Measurements from ENCODE around the gene STK11IP. TPM values are rescaled to one million over a fixed set of nuclear protein-coding genes. Genes with fewer than 3 reads are reported as not detected.

The STK11IP gene
- polyA plus RNA-seq, 1 donor from 2014 or later, result 54.9 TPM

DNA sequence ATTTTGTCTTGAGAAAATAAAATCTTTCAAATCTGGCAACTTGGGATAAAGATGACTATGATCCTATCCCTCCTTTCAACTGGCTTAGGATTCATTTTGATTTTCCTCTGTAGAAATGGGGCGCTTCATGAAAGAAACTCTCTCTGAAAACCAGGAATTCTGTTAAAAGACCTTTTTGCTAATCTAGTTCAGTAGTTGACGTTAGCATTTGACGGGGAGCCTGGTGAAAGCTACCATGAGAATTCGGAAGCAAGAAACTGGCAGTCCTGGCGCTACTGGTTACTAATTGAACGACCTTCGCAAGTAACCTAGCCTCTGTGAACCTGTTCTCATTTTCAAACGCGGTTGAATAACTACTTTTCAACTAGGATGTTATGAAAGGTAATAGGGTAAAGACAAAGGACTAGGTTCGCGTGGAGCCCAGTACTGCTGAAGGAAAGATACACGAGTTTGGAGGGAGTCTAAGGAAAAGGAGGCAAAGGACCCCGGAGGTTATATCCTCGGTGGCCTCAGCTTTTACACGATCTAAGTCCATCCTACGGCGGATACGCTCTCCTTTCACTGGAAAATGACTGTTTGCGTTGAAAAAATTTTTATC is 604 bp upstream of the STK11IP start (continued):
- TF ChIP-seq, protein P1, sequence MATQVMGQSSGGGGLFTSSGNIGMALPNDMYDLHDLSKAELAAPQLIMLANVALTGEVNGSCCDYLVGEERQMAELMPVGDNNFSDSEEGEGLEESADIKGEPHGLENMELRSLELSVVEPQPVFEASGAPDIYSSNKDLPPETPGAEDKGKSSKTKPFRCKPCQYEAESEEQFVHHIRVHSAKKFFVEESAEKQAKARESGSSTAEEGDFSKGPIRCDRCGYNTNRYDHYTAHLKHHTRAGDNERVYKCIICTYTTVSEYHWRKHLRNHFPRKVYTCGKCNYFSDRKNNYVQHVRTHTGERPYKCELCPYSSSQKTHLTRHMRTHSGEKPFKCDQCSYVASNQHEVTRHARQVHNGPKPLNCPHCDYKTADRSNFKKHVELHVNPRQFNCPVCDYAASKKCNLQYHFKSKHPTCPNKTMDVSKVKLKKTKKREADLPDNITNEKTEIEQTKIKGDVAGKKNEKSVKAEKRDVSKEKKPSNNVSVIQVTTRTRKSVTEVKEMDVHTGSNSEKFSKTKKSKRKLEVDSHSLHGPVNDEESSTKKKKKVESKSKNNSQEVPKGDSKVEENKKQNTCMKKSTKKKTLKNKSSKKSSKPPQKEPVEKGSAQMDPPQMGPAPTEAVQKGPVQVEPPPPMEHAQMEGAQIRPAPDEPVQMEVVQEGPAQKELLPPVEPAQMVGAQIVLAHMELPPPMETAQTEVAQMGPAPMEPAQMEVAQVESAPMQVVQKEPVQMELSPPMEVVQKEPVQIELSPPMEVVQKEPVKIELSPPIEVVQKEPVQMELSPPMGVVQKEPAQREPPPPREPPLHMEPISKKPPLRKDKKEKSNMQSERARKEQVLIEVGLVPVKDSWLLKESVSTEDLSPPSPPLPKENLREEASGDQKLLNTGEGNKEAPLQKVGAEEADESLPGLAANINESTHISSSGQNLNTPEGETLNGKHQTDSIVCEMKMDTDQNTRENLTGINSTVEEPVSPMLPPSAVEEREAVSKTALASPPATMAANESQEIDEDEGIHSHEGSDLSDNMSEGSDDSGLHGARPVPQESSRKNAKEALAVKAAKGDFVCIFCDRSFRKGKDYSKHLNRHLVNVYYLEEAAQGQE (IDR thresholded peaks at IDR 0.05; ENCODE audit: borderline replicate concordance), result no peak

DNA sequence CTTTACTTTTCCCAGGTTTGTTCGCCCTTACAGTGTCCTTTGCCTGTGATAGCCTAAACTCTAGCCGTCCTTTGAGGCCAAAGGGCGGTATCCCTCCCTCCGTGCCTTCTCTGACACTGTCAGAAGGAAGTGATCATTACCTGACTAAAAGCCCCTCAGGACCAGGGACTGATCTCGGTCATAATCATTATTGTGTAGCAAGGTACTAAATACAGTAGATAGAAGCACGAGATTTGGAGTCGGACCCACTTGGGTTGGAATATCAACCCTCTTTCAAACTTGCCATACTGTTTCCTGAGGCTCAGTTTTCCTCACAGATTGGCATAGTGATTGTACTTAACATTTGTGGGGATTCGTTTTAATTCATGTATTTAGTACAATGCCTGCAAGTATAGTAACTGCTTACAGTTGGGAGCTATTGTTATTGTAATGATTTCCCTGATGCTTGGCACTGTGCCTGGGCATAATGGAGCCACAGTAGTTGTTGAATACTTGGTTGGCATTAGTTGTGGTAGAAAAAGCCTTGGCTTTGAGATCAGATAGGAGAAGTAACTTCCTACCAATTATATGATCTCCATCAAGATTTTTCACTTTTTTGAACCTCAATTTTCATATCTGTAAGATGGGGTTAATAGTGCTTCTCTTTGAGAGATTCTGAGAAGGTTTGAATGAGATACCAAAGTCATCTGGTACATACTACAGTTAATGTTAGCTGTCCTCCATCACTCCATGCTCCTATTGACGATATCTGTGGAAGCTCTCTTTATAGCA is 836 bp downstream of the STK11IP start:
- no peaks in the 10 kb centered on the region for H3K79me2 ChIP-seq (replicated peaks; ENCODE audit: insufficient read depth, low read length)
- peak overlapping the region; percentile 72 for H3K4me2 ChIP-seq (ENCODE audit: low read length)
- TF ChIP-seq RAD21 (conservative IDR thresholded peaks at IDR 0.05) (no peak), CTCF (IDR thresholded peaks at IDR 0.05; ENCODE audit: poor library complexity, severe bottlenecking) (no peak), EZH2 (IDR thresholded peaks at IDR 0.05; ENCODE audit: borderline replicate concordance, insufficient read depth, low read length, poor library complexity, severe bottlenecking) (no peak), MXI1 (conservative IDR thresholded peaks at IDR 0.05; ENCODE audit: poor library complexity, severe bottlenecking) (no peak), POLR2AphosphoS5 (IDR thresholded peaks at IDR 0.05) (no peak), EP300 (conservative IDR thresholded peaks at IDR 0.05; ENCODE audit: poor library complexity, severe bottlenecking) (no peak), SMC3 (conservative IDR thresholded peaks at IDR 0.05; ENCODE audit: poor library complexity) (no peak), TAF1 (IDR thresholded peaks at IDR 0.05; ENCODE audit: low read depth) (no peak)
- no peaks in the 10 kb centered on the region for H4K20me1 ChIP-seq (ENCODE audit: insufficient read depth)
- peak overlapping the region; percentile 83 for H3K9ac ChIP-seq (ENCODE audit: low read length)
- H2AFZ ChIP-seq (ENCODE audit: low read depth, low read length), result peak overlapping the region; percentile 51
- H3K27ac ChIP-seq (ENCODE audit: low read length), result peak overlapping the region; percentile 85
- peak overlapping the region; percentile 75 for H3K4me3 ChIP-seq (ENCODE audit: low read length)
- no peaks in the 10 kb centered on the region for H3K9me3 ChIP-seq (ENCODE audit: low read length)
- no peaks in the 10 kb centered on the region for H3K27me3 ChIP-seq (ENCODE audit: insufficient read depth, low read depth, low read length)
- no peaks in the 10 kb centered on the region for H3F3A ChIP-seq (ENCODE audit: insufficient read depth, low read length, poor library complexity, severe bottlenecking)
- H3K9me2 ChIP-seq (ENCODE audit: insufficient read depth, low read length), result no peaks in the 10 kb centered on the region
- H3K36me3 ChIP-seq (ENCODE audit: insufficient read depth, low read length), result no peaks in the 10 kb centered on the region

DNA sequence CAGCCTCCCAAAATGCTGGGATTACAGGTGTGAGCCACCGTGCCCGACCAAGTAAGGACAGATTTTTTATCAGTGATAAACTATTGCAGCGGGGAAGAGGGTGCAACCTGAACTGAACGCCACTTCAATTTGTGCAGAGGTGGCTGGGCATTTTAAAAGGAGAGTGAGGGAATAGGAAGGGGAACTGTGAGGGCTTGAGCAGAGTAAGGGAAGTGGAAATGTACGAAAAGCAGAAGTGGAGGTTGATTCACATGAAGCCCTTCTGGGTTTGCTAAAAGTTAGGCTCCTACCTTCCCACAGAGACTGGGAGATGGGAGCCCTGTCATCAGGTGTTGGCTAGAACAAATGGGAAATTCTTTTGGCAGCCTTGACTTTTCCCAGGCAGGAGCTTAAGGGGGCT is 6.1 kb downstream of the STK11IP start:
- Histone ChIP-seq H3K27ac (ENCODE audit: low read length) (no peak overlapping the region), H3K36me3 (ENCODE audit: insufficient read depth, low read length) (no peaks in the 10 kb centered on the region), H3K9ac (ENCODE audit: low read length) (no peak overlapping the region), H3K9me3 (ENCODE audit: low read length) (no peaks in the 10 kb centered on the region), H3F3A (ENCODE audit: insufficient read depth, low read length, poor library complexity, severe bottlenecking) (no peaks in the 10 kb centered on the region), H3K9me2 (ENCODE audit: insufficient read depth, low read length) (no peaks in the 10 kb centered on the region), H3K27me3 (ENCODE audit: insufficient read depth, low read depth, low read length) (no peaks in the 10 kb centered on the region), H3K4me2 (ENCODE audit: low read length) (no peak overlapping the region), H3K79me2 (replicated peaks; ENCODE audit: insufficient read depth, low read length) (no peaks in the 10 kb centered on the region), H2AFZ (ENCODE audit: low read depth, low read length) (no peak overlapping the region), H3K4me3 (ENCODE audit: low read length) (no peak overlapping the region), H4K20me1 (ENCODE audit: insufficient read depth) (no peaks in the 10 kb centered on the region)
- TF ChIP-seq POLR2AphosphoS5 (IDR thresholded peaks at IDR 0.05) (no peak), RAD21 (conservative IDR thresholded peaks at IDR 0.05) (no peak), EP300 (conservative IDR thresholded peaks at IDR 0.05; ENCODE audit: poor library complexity, severe bottlenecking) (no peak), EZH2 (IDR thresholded peaks at IDR 0.05; ENCODE audit: borderline replicate concordance, insufficient read depth, low read length, poor library complexity, severe bottlenecking) (no peak), SMC3 (conservative IDR thresholded peaks at IDR 0.05; ENCODE audit: poor library complexity) (no peak), CTCF (IDR thresholded peaks at IDR 0.05; ENCODE audit: poor library complexity, severe bottlenecking) (no peak), MXI1 (conservative IDR thresholded peaks at IDR 0.05; ENCODE audit: poor library complexity, severe bottlenecking) (no peak), TAF1 (IDR thresholded peaks at IDR 0.05; ENCODE audit: low read depth) (no peak)
- TF ChIP-seq, protein P1 (IDR thresholded peaks at IDR 0.05; ENCODE audit: borderline replicate concordance), result no peak
